HEK293T (cell line): ENCODE results near the gene CMTM3.
"Not testable (repeated sequence)": the region's sequence is repeated elsewhere in the genome, so short reads cannot be mapped to it uniquely, and the experiment has no call there.

Experiments
- CTCF ChIA-PET: fragments of 350-600 bp; formaldehyde crosslinking; extraction: SDS; loops from one replicate; lab custom pipeline; 2021; ENCODE audit warnings: antibody characterized with exemption, inconsistent platforms; lab: Yijun Ruan, JAX
- POLR2A ChIA-PET: fragments of 350-600 bp; formaldehyde crosslinking; extraction: SDS; loops from one replicate; lab custom pipeline; 2020; ENCODE audit warnings: antibody characterized with exemption, inconsistent platforms; lab: Yijun Ruan, JAX
- DNase-seq: peaks from one replicate; pipeline ENCODE4 v3.0.0; 2012; ENCODE audit warnings: mixed read lengths; ENCODE audit errors: extremely low spot score
- ARNT ChIP-seq: fragments of 450-650 bp; IDR thresholded peaks from 2 replicates; pipeline ENCODE4 v1.6.1; 2017; ENCODE audit warnings: mild to moderate bottlenecking
- BHLHE40 ChIP-seq: fragments of 450-650 bp; IDR thresholded peaks from 2 replicates; pipeline ENCODE4 v1.6.1; 2016; ENCODE audit warnings: mild to moderate bottlenecking, moderate library complexity, borderline replicate concordance
- CTBP1 ChIP-seq: fragments of 450-650 bp; IDR thresholded peaks from 2 replicates; pipeline ENCODE4 v1.6.1; 2016; ENCODE audit warnings: borderline replicate concordance
- ELF4 ChIP-seq: fragments of 450-650 bp; IDR thresholded peaks from 2 replicates; pipeline ENCODE4 v1.6.1; 2017; ENCODE audit warnings: antibody characterized with exemption
- FOXA1 ChIP-seq: fragments of 450-650 bp; IDR thresholded peaks from 2 replicates; pipeline ENCODE4 v1.6.1; 2016; ENCODE audit warnings: mild to moderate bottlenecking
- FOXK2 ChIP-seq: fragments of 450-650 bp; IDR thresholded peaks from 2 replicates; pipeline ENCODE4 v1.6.1; 2016; ENCODE audit warnings: mild to moderate bottlenecking
- FOXM1 ChIP-seq: fragments of 450-650 bp; IDR thresholded peaks from 2 replicates; pipeline ENCODE4 v1.6.1; 2017; ENCODE audit warnings: mild to moderate bottlenecking, borderline replicate concordance
- HDGF ChIP-seq: fragments of 450-650 bp; IDR thresholded peaks from 2 replicates; pipeline ENCODE4 v1.6.1; 2017; ENCODE audit warnings: antibody characterized with exemption, borderline replicate concordance
- L3MBTL2 ChIP-seq: fragments of 450-650 bp; conservative IDR thresholded peaks from 2 replicates; pipeline ENCODE4 v1.6.1; 2016; ENCODE audit warnings: mild to moderate bottlenecking
- LEF1 ChIP-seq: fragments of 450-650 bp; IDR thresholded peaks from 2 replicates; pipeline ENCODE4 v1.6.1; 2017; ENCODE audit warnings: mild to moderate bottlenecking, borderline replicate concordance
- NFRKB ChIP-seq: fragments of 450-650 bp; IDR thresholded peaks from 2 replicates; pipeline ENCODE4 v1.6.1; 2016; ENCODE audit warnings: mild to moderate bottlenecking, moderate library complexity
- SP1 ChIP-seq: fragments of 450-650 bp; IDR thresholded peaks from 2 replicates; pipeline ENCODE4 v1.6.1; 2017
- SUZ12 ChIP-seq: fragments of 450-650 bp; IDR thresholded peaks from 2 replicates; pipeline ENCODE4 v1.6.1; 2016; ENCODE audit warnings: mild to moderate bottlenecking
- TARDBP ChIP-seq: fragments of 450-650 bp; IDR thresholded peaks from 2 replicates; pipeline ENCODE4 v1.6.1; 2016
- ZNF384 ChIP-seq: fragments of 450-650 bp; IDR thresholded peaks from 2 replicates; pipeline ENCODE4 v1.6.1; 2016
- TF ChIP-seq, protein P1 (sequence below): fragments of 450-650 bp; IDR thresholded peaks from 2 replicates; pipeline ENCODE4 v1.6.1; 2016

CMTM3 gene

DNA sequence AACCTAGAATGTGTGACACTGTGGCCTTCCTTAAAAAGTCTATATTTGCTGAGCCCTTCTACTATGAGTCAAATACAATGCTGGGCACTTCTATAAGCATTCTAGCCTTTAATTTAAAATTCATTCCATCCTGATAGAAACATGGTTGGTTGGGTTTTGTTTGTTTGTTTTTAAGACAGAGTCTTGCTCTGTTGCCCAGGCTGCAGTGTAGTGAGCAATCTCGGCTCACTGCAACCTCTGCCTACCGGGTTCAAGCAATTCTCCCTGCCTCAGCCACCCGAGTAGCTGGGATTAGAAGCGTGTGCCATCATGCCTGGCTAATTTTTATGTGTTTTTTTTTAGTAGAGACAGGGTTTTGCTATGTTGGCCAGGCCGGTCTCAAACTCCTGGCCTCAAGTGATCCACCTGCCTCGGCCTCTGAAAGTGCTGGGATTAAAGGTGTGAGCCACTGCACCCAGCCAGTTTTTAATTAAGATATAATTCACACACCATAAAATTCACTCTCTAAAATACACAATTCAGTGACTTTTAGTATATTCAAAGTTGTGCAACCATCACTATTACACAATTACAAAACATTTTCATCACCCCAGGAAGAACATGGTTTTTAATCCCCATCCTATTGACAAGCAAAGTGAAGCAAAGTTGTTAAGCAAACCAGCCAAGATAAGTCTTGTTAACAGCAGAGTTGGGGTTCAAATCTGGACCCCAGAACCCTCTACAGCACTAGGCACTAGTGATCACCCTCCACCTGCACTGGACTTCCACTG lies 49.3 kb downstream of the CMTM3 start:
- CTCF ChIA-PET: no interaction called here
- DNase-seq: no peak
- TF ChIP-seq FOXA1: no peak
- TF ChIP-seq LEF1: no peak
- no peak for TF ChIP-seq SP1
- no peak for TF ChIP-seq ELF4
- TF ChIP-seq, protein P1, sequence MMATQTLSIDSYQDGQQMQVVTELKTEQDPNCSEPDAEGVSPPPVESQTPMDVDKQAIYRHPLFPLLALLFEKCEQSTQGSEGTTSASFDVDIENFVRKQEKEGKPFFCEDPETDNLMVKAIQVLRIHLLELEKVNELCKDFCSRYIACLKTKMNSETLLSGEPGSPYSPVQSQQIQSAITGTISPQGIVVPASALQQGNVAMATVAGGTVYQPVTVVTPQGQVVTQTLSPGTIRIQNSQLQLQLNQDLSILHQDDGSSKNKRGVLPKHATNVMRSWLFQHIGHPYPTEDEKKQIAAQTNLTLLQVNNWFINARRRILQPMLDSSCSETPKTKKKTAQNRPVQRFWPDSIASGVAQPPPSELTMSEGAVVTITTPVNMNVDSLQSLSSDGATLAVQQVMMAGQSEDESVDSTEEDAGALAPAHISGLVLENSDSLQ: no peak
- no peak for TF ChIP-seq ZNF384
- TF ChIP-seq HDGF: no peak
- no peak for TF ChIP-seq ARNT
- no peak for TF ChIP-seq TARDBP
- TF ChIP-seq L3MBTL2: no peak
- no peak for TF ChIP-seq SUZ12
- TF ChIP-seq BHLHE40: no peak
- no peak for TF ChIP-seq CTBP1
- no peak for TF ChIP-seq FOXM1
- no peak for TF ChIP-seq FOXK2
- no peak for TF ChIP-seq NFRKB
- POLR2A ChIA-PET: no interaction called here

DNA sequence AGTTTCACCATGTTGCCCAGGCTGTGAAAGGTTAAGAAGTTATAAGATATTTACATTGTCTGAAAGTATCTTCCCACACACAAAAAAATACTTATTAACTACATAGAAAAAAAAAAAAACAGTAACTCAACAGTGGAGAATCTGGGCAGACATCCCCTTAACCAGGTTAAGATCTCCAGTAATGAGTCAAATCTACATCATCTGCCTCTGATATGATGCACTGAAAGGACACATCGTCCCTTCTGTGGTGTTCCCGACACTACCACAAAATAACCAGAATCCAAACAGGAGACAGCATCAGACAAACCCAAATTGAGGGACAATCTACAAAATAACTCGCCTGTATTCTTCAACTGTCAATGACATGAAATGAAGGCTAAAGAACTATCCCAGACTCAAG lies 52.0 kb downstream of the CMTM3 start:
- POLR2A ChIA-PET: no interaction called here
- DNase-seq: no peak
- TF ChIP-seq TARDBP (no peak), SUZ12 (no peak)
- CTCF ChIA-PET: interaction anchor here (1.3 kb wide), 1 partner anchor 48 kb away, joined by 4 read pairs; no protein-coding TSS in a partner anchor

DNA sequence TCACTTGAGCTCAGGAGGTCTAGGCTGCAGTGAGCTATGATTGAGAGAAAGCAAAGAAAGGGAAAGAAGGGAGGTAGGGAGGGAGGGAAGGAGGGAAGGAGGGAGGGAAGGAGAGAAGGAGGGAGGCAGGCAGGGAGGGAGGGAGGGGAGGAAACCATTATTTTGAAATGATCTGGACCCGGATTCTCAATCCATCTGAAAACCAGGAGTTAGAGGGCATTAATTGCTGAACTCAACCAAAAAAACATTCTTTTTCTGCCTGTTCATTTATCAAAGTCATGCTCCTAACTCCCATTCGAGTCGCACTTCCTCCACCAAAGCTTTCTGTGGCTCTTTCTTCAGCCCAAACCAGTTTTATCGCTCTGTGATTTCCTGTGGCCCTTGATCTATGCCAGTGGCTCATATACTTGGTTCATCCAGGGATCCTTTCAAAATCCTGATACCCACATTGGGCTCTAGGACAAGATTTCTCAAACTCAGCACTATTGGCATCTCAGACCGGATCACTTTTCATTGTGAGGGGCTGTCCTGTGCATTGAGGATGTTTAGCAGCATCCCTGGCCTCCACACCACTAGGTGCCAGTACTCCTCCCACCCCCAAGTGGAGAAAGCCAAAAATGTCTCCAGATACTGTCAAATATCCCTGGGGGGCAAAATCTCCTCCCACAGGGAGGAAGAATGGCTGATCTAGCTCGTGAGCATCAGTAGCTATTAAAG lies 53.8 kb downstream of the CMTM3 start:
- ChIA-PET POLR2A (no interaction called here), CTCF (no interaction called here)
- no peak for DNase-seq
- TF ChIP-seq, protein P1: no peak
- TF ChIP-seq SP1 (no peak), SUZ12 (no peak), ZNF384 (no peak), LEF1 (no peak), ELF4 (no peak)

DNA sequence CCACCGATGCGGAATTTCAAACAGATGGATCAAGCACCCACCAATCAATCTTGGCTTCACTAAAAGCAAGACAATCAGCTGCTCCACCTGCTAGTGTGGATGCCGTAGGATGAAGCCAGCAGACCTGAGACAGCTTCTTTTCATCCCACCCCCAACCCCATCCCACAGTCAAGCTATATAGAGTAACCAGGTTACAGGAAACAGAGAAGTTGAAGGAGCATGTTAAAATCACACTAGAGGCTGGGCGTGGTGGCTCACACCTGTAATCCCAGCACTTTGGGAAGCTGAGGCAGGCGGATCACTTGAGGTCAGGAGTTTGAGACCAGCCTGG lies 54.3 kb downstream of the CMTM3 start:
- POLR2A ChIA-PET: no interaction called here
- DNase-seq: no peak
- TF ChIP-seq CTBP1: no peak
- no peak for TF ChIP-seq SUZ12
- no peak for TF ChIP-seq L3MBTL2
- no peak for TF ChIP-seq NFRKB
- TF ChIP-seq BHLHE40: no peak
- TF ChIP-seq LEF1: no peak
- TF ChIP-seq FOXM1: no peak
- no peak for TF ChIP-seq FOXA1
- TF ChIP-seq HDGF: no peak
- no peak for TF ChIP-seq ARNT
- no peak for TF ChIP-seq SP1
- no peak for TF ChIP-seq ELF4
- no peak for TF ChIP-seq FOXK2
- TF ChIP-seq, protein P1: no peak
- TF ChIP-seq TARDBP: no peak
- no peak for TF ChIP-seq ZNF384
- CTCF ChIA-PET: no interaction called here

DNA sequence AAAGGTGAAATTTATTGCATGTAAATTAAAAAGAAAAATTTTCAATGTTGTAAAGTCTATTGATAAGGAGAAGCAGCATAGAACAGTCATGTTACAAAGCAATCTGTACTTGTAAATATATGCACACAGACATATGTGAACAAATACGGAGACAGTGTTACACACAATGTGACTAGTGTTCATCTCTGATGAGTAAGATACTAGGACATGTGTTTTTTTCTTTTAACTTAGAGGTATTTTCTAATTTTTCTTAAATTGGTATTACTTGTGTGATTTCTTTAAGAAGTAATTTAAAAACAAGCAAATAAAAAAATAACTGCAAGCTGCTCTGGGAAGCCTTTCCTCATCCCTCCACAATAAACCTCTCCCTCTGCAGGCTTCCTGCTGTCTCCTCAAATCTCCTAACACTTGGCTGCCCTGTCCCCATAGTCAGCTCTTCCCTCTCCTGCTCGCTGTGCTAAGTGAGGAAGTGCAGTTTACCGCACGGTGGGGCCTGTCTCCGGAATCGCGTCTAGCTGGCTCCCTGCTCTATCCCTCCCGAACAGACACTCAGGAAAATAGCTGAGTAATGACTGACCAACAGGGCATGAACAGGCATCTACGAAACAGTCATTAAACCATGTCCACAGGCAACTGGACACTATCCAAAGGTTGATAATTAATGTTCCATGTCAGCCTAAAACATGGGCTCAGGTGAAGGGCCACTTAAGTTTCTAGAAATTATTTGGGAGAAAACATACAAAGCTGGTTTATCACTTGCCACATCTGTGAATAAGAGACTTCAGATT lies 56.1 kb downstream of the CMTM3 start:
- TF ChIP-seq ZNF384 (peak; percentile 21; the same call in 1 of the 2 replicates), LEF1 (no peak), FOXK2 (no peak)
- ChIA-PET CTCF (interaction anchor here (0.7 to 5.0 kb wide), 6 partner anchors 10 to 212 kb away, joined by 3 to 64 read pairs (median 4); no protein-coding TSS in a partner anchor), POLR2A (interaction anchor here (0.7 to 1.3 kb wide), 3 partner anchors 9 to 110 kb away, joined by 3 to 4 read pairs (median 3); no protein-coding TSS in a partner anchor)
- DNase-seq: peak; percentile 67

DNA sequence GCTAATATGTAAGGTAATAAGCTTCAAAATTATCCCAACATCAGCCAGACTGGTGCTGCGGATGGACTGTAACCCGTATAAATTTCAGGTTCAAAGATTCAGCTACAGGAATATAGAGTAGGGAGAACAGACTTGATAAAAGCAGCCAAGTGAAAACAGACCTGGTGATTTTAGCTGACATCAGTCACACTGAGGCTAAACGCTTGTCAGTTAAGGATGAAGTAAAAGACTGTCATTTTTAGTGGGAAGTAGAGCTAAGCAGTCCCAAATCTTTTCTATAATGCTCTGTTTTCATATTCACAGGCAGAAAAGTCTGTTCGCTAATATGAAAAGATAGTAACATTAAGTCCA lies 56.7 kb downstream of the CMTM3 start:
- ChIA-PET POLR2A (interaction anchor here (0.7 to 1.3 kb wide), 3 partner anchors 10 to 110 kb away, joined by 3 to 4 read pairs (median 3); no protein-coding TSS in a partner anchor), CTCF (interaction anchor here (0.7 to 5.0 kb wide), 5 partner anchors 10 to 212 kb away, joined by 3 to 64 read pairs (median 4); no protein-coding TSS in a partner anchor)
- no peak for TF ChIP-seq ZNF384
- TF ChIP-seq, protein P1: no peak
- no peak for TF ChIP-seq ARNT
- no peak for TF ChIP-seq CTBP1
- TF ChIP-seq L3MBTL2: no peak
- TF ChIP-seq SP1: no peak
- no peak for TF ChIP-seq NFRKB
- TF ChIP-seq FOXA1: no peak
- TF ChIP-seq TARDBP: no peak
- no peak for TF ChIP-seq FOXK2
- TF ChIP-seq LEF1: no peak
- no peak for TF ChIP-seq SUZ12
- no peak for TF ChIP-seq FOXM1
- TF ChIP-seq ELF4: no peak
- TF ChIP-seq HDGF: no peak
- no peak for TF ChIP-seq BHLHE40
- no peak for DNase-seq

DNA sequence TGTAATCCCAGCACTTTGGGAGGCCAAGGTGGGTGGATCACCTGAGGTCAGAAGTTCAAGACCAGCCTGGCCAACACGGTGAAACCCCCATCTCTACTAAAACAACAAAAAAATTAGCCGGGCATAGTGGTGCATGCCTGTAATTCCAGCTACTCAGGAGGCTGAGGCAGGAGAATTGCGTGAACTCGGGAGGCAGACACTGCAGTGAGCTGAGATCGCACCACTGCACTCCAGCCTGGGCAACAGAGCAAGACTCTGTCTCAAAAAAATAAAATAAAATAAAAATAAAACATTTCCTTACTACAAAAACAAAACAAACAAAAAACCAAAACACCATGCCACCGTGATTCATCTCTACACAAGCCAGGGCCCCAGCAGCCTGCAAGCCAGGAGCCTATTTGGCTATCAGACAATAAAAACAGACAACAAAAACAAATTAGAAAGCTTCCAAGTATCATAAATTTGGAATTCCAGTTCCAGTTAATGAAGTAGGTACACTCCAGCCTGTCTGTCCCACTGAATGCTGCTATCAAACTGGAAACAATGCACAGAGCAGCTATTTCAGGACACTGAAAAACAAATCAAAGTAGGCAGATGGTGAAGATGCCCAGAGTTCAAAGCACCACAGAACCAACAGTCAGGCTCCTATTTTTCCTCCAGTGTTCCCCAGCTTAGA lies 57.3 kb downstream of the CMTM3 start:
- CTCF ChIA-PET: interaction anchor here (0.7 to 5.0 kb wide), 5 partner anchors 11 to 211 kb away, joined by 3 to 64 read pairs (median 4); no protein-coding TSS in a partner anchor
- POLR2A ChIA-PET: interaction anchor here (0.7 to 1.6 kb wide), 4 partner anchors 10 to 111 kb away, joined by 3 to 4 read pairs (median 4); no protein-coding TSS in a partner anchor
- DNase-seq: not testable (repeated sequence)
